CD14-positive monocyte (primary cell): Measurements from ENCODE around the gene CAMK1G. TPM values are rescaled to one million over a fixed set of nuclear protein-coding genes. Genes with fewer than 3 reads are reported as not detected.

ENCODE experiments used
- DNase-seq, 3 donors: peaks; one replicate each; pipeline ENCODE4 v3.0.0-alpha.2; 2011 to 2022
- H2AFZ ChIP-seq: 2 replicates; pipeline ENCODE4 v1.6.0; 2012; ENCODE audit warnings: mild to moderate bottlenecking, low read depth, low read length, inconsistent platforms; ENCODE audit not compliant: insufficient read depth, poor library complexity, severe bottlenecking
- H3K27ac ChIP-seq, 2 donors: 1 replicate in 1 of 2; 2 replicates in 1 of 2; pipeline ENCODE4 v1.5.1; 2012 to 2013; ENCODE audit warnings: low read length in 2 of 2, control low read depth in 1 of 2, inconsistent platforms in 1 of 2, low read depth in 1 of 2, mild to moderate bottlenecking in 1 of 2
- H3K27me3 ChIP-seq, 2 donors: one replicate each; pipeline versions ENCODE4 v1.6.0 to v1.6.1; 2011 to 2013; ENCODE audit warnings: low read length in 2 of 2; ENCODE audit not compliant: control insufficient read depth in 2 of 2, insufficient read depth in 2 of 2
- H3K36me3 ChIP-seq, 2 donors: replicated peaks in 1 of 2; 1 replicate in 1 of 2; 2 replicates in 1 of 2; pipeline versions ENCODE4 v1.5.1 to v1.6.1; 2012 to 2013; ENCODE audit warnings: low read length in 2 of 2, control low read depth in 1 of 2, inconsistent platforms in 1 of 2, mild to moderate bottlenecking in 1 of 2; ENCODE audit not compliant: insufficient read depth in 2 of 2, control insufficient read depth in 1 of 2
- H3K4me1 ChIP-seq, 2 donors: 1 replicate in 1 of 2; 2 replicates in 1 of 2; pipeline versions ENCODE4 v1.5.1 to v1.6.1; 2012 to 2013; ENCODE audit warnings: low read length in 2 of 2, control low read depth in 1 of 2, inconsistent platforms in 1 of 2, mild to moderate bottlenecking in 1 of 2, moderate library complexity in 1 of 2; ENCODE audit not compliant: insufficient read depth in 2 of 2, control insufficient read depth in 1 of 2
- H3K4me2 ChIP-seq: replicated peaks from 2 replicates; pipeline ENCODE3; 2012; ENCODE audit warnings: low read length, moderate library complexity, mild to moderate bottlenecking; ENCODE audit not compliant: poor library complexity, severe bottlenecking; ENCODE audit errors: extremely low read depth
- H3K4me3 ChIP-seq, 3 experiments: fragments of 200-600 bp in 1 of 3; sonication (generic) in 1 of 3; replicated peaks in 1 of 3; 1 replicate in 2 of 3; 2 replicates in 1 of 3; pipeline ENCODE4 v1.5.1; 2011 to 2013; ENCODE audit warnings: low read length in 3 of 3, mild to moderate bottlenecking in 3 of 3, control low read depth in 2 of 3, low read depth in 2 of 3, inconsistent platforms in 1 of 3, moderate library complexity in 1 of 3
- H3K79me2 ChIP-seq: 2 replicates; pipeline ENCODE4 v1.6.0; 2012; ENCODE audit warnings: mild to moderate bottlenecking, control low read depth, inconsistent platforms, low read length, moderate library complexity; ENCODE audit not compliant: insufficient read depth
- H3K9ac ChIP-seq: 2 replicates; pipeline ENCODE4 v1.6.0; 2017; ENCODE audit warnings: low read length, mild to moderate bottlenecking; ENCODE audit not compliant: insufficient read depth, poor library complexity, severe bottlenecking
- H3K9me3 ChIP-seq, 2 donors: replicated peaks in 1 of 2; 1 replicate in 1 of 2; 2 replicates in 1 of 2; pipeline versions ENCODE4 v1.5.1 to v1.6.1; 2012 to 2013; ENCODE audit warnings: low read length in 2 of 2, control low read depth in 1 of 2; ENCODE audit not compliant: control insufficient read depth in 1 of 2, insufficient read depth in 1 of 2
- H4K20me1 ChIP-seq: 2 replicates; pipeline ENCODE4 v1.6.0; 2012; ENCODE audit warnings: mild to moderate bottlenecking, low read length, control low read depth, moderate library complexity; ENCODE audit not compliant: insufficient read depth
- H3K27ac Mint-ChIP-seq, 7 donors: one replicate each; pipeline ENCODE4 v1.8.0; 2020; ENCODE audit warnings: mild to moderate bottlenecking in 7 of 7, mixed read lengths in 7 of 7, moderate library complexity in 6 of 7, inconsistent platforms in 2 of 7
- H3K27me3 Mint-ChIP-seq, 3 donors: one replicate each; pipeline ENCODE4 v1.8.0; 2021 to 2022; ENCODE audit warnings: low read depth in 3 of 3, mild to moderate bottlenecking in 3 of 3, mixed read lengths in 3 of 3, moderate library complexity in 3 of 3, inconsistent platforms in 1 of 3
- H3K36me3 Mint-ChIP-seq, 2 donors: one replicate each; pipeline ENCODE4 v1.8.0; 2020; ENCODE audit warnings: mixed read lengths in 2 of 2, inconsistent platforms in 1 of 2, mild to moderate bottlenecking in 1 of 2
- H3K4me1 Mint-ChIP-seq: one replicate; pipeline ENCODE4 v1.8.0; 2020; ENCODE audit warnings: mild to moderate bottlenecking, mixed read lengths
- H3K4me3 Mint-ChIP-seq, 2 donors: one replicate each; pipeline ENCODE4 v1.8.0; 2020; ENCODE audit warnings: mild to moderate bottlenecking in 2 of 2, mixed read lengths in 2 of 2, moderate library complexity in 1 of 2
- H3K9me3 Mint-ChIP-seq, 7 donors: one replicate each; pipeline ENCODE4 v1.8.0; 2020 to 2022; ENCODE audit warnings: mixed read lengths in 7 of 7, mild to moderate bottlenecking in 6 of 7, moderate library complexity in 6 of 7, inconsistent platforms in 2 of 7
- WGBS: methylation state at CpG from one replicate; pipeline ENCODE4 v1.1.5; 2013; ENCODE audit warnings: missing lambda C conversion rate; ENCODE audit not compliant: insufficient coverage; 5-methylcytosine and 5-hydroxymethylcytosine counted together
- intact Hi-C, 2 donors: fragments of 100-400 bp; cut with micrococcal nuclease; formaldehyde crosslinking; loops; one replicate each; pipeline versions ENCODE4 v1.15.0 to v1.15.1; 2023
- polyA plus RNA-seq, 3 donors: library from polyadenylated mRNA; depleted of rRNA in 1 of 3; unstranded in 2 of 3; stranded (reverse) in 1 of 3; fragments of 300-500 nt in 2 of 3; fragments of >200 nt in 1 of 3; fragmentation: Illumina TruSeq in 2 of 3; gene quantifications; 1 replicate in 2 of 3; 2 replicates in 1 of 3; pipeline ENCODE4 v1.2.3, GENCODE V29; 2012 to 2021
- TF ChIP-seq, protein P1 (sequence below): fragments of 200-600 bp; IDR thresholded peaks from one replicate; pipeline ENCODE4 v1.8.0; 2022; ENCODE audit warnings: antibody characterized with exemption, mild to moderate bottlenecking

Gene CAMK1G
- polyA plus RNA-seq, 3 donors: not detected

DNA sequence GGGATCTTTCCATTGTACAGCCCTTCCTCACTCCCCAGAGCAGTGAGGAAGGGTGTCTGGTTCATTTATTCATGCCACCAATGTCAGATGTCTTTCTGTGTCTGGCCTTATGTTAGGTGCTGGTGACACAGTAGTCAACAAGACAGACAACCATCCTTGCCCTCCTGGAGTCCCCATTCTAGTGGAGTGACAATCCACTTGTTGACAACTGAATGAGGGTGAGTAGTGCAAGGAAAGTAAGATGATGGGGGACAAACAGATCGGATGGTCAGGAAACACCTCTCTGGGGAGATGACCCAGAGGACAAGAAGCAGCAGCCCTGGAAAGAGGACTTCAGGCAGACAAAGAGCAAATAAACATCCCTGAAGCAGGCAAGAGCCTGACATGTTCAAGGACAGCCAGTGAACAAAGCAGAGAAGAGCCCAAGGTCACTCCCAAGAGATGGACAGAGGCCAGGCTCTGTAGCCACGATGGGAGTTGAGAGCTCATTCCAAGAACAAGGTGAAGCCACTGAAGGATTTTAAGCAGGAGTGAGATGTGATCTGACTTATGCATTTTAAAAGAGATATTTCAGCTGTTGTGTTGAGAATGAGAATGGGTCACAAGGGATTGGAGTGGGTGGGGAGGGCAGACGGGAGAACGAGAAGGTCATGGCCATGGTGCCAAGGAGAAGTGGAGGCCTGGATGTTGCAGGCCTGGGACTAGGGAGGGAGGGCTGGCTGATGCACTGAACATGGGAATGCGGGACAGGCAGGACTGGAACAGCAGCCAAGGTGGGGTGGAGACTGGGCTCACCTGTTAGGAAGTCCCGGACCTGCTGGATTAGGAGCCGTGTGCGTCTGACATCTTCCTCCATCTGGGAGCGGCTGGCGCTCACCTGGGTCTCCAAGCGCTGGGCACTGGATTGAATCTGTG, 38.5 kb downstream of the CAMK1G start:
- H3K36me3 Mint-ChIP-seq: no peaks in the 10 kb centered on the region
- Histone ChIP-seq H3K4me3 (no peak overlapping the region), H3K9ac (no peak overlapping the region), H3K4me2 (no peak overlapping the region), H3K27me3 (no peaks in the 10 kb centered on the region), H3K79me2 (no peaks in the 10 kb centered on the region), H3K27ac (no peak overlapping the region), H3K36me3 (no peaks in the 10 kb centered on the region), H4K20me1 (no peaks in the 10 kb centered on the region), H3K9me3 (no peaks in the 10 kb centered on the region), H3K4me1 (peaks cover 11% of the 10 kb centered on the region in 2 donors), H2AFZ (no peak overlapping the region)
- no peak overlapping the region for H3K4me3 Mint-ChIP-seq
- H3K27ac Mint-ChIP-seq: no peak overlapping the region
- intact Hi-C loops: loop anchor here in 1 of 2 donors (10.0 kb wide), 1 partner anchor 53 kb away; the partner anchor contains the start of gene G0S2
- peaks cover 0 to 8% (median 4%) of the 10 kb centered on the region in 7 donors for H3K9me3 Mint-ChIP-seq
- WGBS: 95% methylated on average over 10 of the region's 11 CpGs
- no peak for DNase-seq
- H3K4me1 Mint-ChIP-seq: peaks cover 27% of the 10 kb centered on the region
- TF ChIP-seq, protein P1, sequence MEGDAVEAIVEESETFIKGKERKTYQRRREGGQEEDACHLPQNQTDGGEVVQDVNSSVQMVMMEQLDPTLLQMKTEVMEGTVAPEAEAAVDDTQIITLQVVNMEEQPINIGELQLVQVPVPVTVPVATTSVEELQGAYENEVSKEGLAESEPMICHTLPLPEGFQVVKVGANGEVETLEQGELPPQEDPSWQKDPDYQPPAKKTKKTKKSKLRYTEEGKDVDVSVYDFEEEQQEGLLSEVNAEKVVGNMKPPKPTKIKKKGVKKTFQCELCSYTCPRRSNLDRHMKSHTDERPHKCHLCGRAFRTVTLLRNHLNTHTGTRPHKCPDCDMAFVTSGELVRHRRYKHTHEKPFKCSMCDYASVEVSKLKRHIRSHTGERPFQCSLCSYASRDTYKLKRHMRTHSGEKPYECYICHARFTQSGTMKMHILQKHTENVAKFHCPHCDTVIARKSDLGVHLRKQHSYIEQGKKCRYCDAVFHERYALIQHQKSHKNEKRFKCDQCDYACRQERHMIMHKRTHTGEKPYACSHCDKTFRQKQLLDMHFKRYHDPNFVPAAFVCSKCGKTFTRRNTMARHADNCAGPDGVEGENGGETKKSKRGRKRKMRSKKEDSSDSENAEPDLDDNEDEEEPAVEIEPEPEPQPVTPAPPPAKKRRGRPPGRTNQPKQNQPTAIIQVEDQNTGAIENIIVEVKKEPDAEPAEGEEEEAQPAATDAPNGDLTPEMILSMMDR: no peak
- peaks cover 7 to 26% (median 22%) of the 10 kb centered on the region in 3 donors for H3K27me3 Mint-ChIP-seq

DNA sequence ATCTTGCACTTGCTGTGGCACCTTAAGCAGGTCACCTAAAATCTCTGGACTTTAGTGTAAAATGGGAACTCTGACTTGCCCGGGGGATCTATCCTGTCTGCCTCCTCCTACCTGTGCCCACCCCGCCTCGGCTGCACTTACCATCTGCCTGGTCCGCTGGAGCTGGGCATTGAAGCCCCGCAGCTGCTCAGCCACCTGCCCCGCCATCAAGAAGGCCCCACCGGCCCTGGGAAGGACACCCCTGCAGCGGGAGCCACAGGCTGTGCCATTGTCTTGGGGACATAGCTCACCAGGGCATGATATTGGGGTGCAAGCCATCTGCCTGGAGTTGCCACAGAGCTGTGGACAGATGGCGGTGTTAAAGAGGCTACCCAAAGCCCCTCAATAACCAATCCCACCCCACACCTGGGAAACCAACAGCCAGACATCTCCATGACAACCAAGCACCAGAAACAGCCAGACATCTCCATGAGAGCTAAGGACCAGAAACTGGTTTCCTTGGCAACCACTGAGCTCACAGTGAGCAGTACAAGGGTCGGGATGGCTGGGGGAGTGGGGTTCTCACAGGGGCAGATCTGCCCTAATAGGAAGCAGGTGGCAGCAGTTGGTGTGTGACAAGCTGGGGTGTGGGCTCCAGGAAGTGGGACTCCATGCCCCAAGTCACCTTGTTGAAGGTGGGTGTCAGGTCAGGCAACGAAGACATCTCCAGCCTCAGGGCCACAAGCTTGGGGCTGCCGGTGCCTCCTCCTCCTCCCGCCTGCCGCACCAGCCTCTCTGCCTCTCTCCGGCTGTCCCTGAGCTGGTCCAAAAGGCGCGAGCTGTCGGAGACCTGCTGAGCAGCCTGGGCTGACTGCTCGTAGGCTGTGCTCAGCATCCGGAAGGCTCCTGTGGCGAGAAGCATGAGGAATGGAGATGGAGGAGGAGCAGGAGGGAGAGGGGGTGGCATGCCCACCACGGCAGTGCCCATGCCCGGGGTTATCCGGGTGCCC, 39.6 kb downstream of the CAMK1G start:
- intact Hi-C loops: loop anchor here in 1 of 2 donors (10.0 kb wide), 1 partner anchor 52 kb away; the partner anchor contains the start of gene G0S2
- no peak for DNase-seq
- H3K9me3 ChIP-seq: no peaks in the 10 kb centered on the region
- no peaks in the 10 kb centered on the region for H3K27me3 ChIP-seq
- H3K27me3 Mint-ChIP-seq: peaks cover 7 to 22% (median 22%) of the 10 kb centered on the region in 3 donors
- no peaks in the 10 kb centered on the region for H3K36me3 ChIP-seq
- H4K20me1 ChIP-seq: no peaks in the 10 kb centered on the region
- no peak overlapping the region for H3K4me3 Mint-ChIP-seq
- H3K9ac ChIP-seq: no peak overlapping the region
- no peak overlapping the region for H2AFZ ChIP-seq
- no peaks in the 10 kb centered on the region for H3K79me2 ChIP-seq
- TF ChIP-seq, protein P1: no peak
- H3K4me1 ChIP-seq: peaks cover 20% of the 10 kb centered on the region in 2 donors
- no peaks in the 10 kb centered on the region for H3K36me3 Mint-ChIP-seq
- no peak overlapping the region for H3K27ac Mint-ChIP-seq
- peaks cover 0 to 8% (median 4%) of the 10 kb centered on the region in 7 donors for H3K9me3 Mint-ChIP-seq
- H3K4me1 Mint-ChIP-seq: peaks cover 35% of the 10 kb centered on the region
- H3K4me3 ChIP-seq: no peak overlapping the region
- WGBS: 90% methylated on average over 14 of the region's 24 CpGs
- H3K27ac ChIP-seq: no peak overlapping the region
- no peak overlapping the region for H3K4me2 ChIP-seq
